HepG2 (cell line): ENCODE data around the gene PLEKHG5. TPM values are rescaled to one million over a fixed set of nuclear protein-coding genes. Genes with fewer than 3 reads are reported as not detected.

ENCODE experiments used
- CENPT ChIP-seq: sonication (generic); formaldehyde crosslinking; IDR thresholded peaks from 2 replicates; pipeline ENCODE4 v1.8.0; 2022; ENCODE audit warnings: low read depth, mild to moderate bottlenecking, moderate library complexity, missing genetic modification reagents
- FOXA3 ChIP-seq: IDR thresholded peaks from 2 replicates; pipeline ENCODE4 v1.6.1; 2016; ENCODE audit warnings: missing genetic modification reagents, missing compliant biosample characterization
- GZF1 ChIP-seq: sonication (generic); formaldehyde crosslinking; IDR thresholded peaks from 2 replicates; pipeline ENCODE4 v1.5.1; 2020; ENCODE audit warnings: mild to moderate bottlenecking, missing genetic modification reagents
- HMGXB4 ChIP-seq, 2 experiments: sonication (generic) in 1 of 2; formaldehyde crosslinking in 1 of 2; IDR thresholded peaks; 2 replicates each; pipeline versions ENCODE4 v1.4.0 to v1.6.1; 2018 to 2020; ENCODE audit warnings: missing genetic modification reagents in 2 of 2, borderline replicate concordance in 1 of 2, low read depth in 1 of 2, mild to moderate bottlenecking in 1 of 2, missing biosample characterization in 1 of 2
- ZNF710 ChIP-seq: sonication (generic); formaldehyde crosslinking; IDR thresholded peaks from 2 replicates; pipeline ENCODE4 v1.5.0; 2020; ENCODE audit warnings: mild to moderate bottlenecking, missing genetic modification reagents, borderline replicate concordance
- polyA plus RNA-seq, 8 experiments: library from polyadenylated mRNA; depleted of rRNA in 3 of 8; stranded (reverse) in 7 of 8; unstranded in 1 of 8; fragments of >200 nt; fragmentation: Illumina TruSeq in 4 of 8; extraction: Trizol in 4 of 8; gene quantifications; 2 replicates each; pipeline versions ENCODE4 v1.2.1 to v1.2.3, GENCODE V29; 2011 to 2016; ENCODE audit warnings: low read depth in 4 of 8, missing spikeins in 1 of 8, mixed read lengths in 1 of 8; ENCODE audit not compliant: insufficient read depth in 1 of 8
- total RNA-seq, 5 experiments: library from RNA; depleted of rRNA; stranded (reverse); fragments of >200 nt; fragmentation: Illumina TruSeq; extraction: Trizol; gene quantifications; 2 replicates each; pipeline ENCODE4 v1.2.3, GENCODE V29; 2016; ENCODE audit warnings: low read depth in 1 of 5
- TF ChIP-seq, protein P1 (sequence below): sonication (generic); formaldehyde crosslinking; IDR thresholded peaks from 2 replicates; pipeline ENCODE4 v1.5.0; 2020; ENCODE audit warnings: mild to moderate bottlenecking, missing genetic modification reagents, moderate library complexity

The PLEKHG5 gene
- total and polyA plus RNA-seq, 2 of the 13 experiments (the other 11 are each of a cell fraction or from before 2014, with no cell fraction given), result 1.9 to 3.5 TPM

DNA sequence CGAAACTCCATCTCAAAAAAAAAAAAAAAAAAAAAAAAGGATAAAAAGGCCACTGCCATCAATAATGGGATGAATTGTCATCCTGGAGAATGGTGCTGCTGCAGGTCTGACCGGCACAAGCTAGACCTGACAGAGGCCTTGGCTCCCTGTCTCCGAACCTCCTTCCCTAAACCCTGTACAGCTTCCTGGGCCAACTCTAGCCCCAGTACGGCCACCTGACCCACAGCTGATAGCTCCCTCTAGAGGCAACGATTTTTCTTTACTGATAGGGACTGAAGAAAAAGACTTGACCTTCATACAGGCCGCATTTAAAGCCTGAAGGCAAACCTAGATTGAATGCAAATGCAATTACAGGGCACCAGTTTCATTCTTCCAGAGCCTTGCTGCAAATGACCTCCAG, 32.1 kb upstream of the PLEKHG5 start (continued):
- TF ChIP-seq ZNF710 (CRISPR knock-in tag) (no peak), GZF1 (CRISPR knock-in tag) (peak; percentile 90; the same call in 1 of the 2 replicates), CENPT (CRISPR knock-in tag) (no peak), FOXA3 (CRISPR knock-in tag) (0 out of 2 replicates have a peak, but pooled peaks have one; percentile 5), HMGXB4 (CRISPR knock-in tag; IDR thresholded peaks at IDR 0.05; ENCODE audit: borderline replicate concordance in 1 of 2, low read depth in 1 of 2) (peak in 1 of 2 experiments; percentile 48; a peak in 1 of 4 replicates)
- TF ChIP-seq, protein P1, sequence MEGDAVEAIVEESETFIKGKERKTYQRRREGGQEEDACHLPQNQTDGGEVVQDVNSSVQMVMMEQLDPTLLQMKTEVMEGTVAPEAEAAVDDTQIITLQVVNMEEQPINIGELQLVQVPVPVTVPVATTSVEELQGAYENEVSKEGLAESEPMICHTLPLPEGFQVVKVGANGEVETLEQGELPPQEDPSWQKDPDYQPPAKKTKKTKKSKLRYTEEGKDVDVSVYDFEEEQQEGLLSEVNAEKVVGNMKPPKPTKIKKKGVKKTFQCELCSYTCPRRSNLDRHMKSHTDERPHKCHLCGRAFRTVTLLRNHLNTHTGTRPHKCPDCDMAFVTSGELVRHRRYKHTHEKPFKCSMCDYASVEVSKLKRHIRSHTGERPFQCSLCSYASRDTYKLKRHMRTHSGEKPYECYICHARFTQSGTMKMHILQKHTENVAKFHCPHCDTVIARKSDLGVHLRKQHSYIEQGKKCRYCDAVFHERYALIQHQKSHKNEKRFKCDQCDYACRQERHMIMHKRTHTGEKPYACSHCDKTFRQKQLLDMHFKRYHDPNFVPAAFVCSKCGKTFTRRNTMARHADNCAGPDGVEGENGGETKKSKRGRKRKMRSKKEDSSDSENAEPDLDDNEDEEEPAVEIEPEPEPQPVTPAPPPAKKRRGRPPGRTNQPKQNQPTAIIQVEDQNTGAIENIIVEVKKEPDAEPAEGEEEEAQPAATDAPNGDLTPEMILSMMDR (CRISPR knock-in tag), result peak; percentile 81
